PC-9 (cell line): ENCODE data around the gene PPP3R1. TPM values are rescaled to one million over a fixed set of nuclear protein-coding genes. Genes with fewer than 3 reads are reported as not detected.

Experiments used
- BruUV-seq: library from RNA; stranded (reverse); fragments of 400-500 nt; replicated peaks from 2 replicates; lab custom pipeline; 2021; lab: Mats Ljungman, UMichigan
- CTCF ChIA-PET: fragments of 300-600 bp; sonication (Branson Sonifier 250); formaldehyde crosslinking; loops from one replicate; lab custom pipeline; 2022; ENCODE audit warnings: antibody characterized with exemption; lab: Charles Lee
- POLR2A ChIA-PET: fragments of 300-600 bp; sonication (Branson Sonifier 250); formaldehyde crosslinking; loops from one replicate; lab custom pipeline; 2022; ENCODE audit warnings: antibody characterized with exemption; ENCODE audit not compliant: unreplicated experiment; lab: Charles Lee
- DNase-seq, 2 experiments: peaks; one replicate each; pipeline versions ENCODE4 v3.0.0 to v3.0.0-alpha.2; 2015 to 2022; ENCODE audit warnings: mixed read lengths in 1 of 2
- H2AFZ ChIP-seq: fragments of 200-600 bp; sonication (generic); 2 replicates; pipeline ENCODE4 v1.8.1; 2017; ENCODE audit warnings: antibody characterized with exemption
- H3F3A ChIP-seq: fragments of 200-600 bp; sonication (generic); 2 replicates; pipeline ENCODE4 v1.8.1; 2017; ENCODE audit warnings: antibody characterized with exemption, mild to moderate bottlenecking, low read depth; ENCODE audit not compliant: insufficient read depth
- H3K27ac ChIP-seq: fragments of 200-600 bp; sonication (generic); 2 replicates; pipeline ENCODE4 v1.6.1; 2016; ENCODE audit warnings: mixed run types
- H3K27me3 ChIP-seq: fragments of 200-600 bp; sonication (generic); 2 replicates; pipeline ENCODE4 v1.6.1; 2016; ENCODE audit warnings: low read depth, mixed run types; ENCODE audit not compliant: insufficient read depth
- H3K36me3 ChIP-seq: fragments of 200-600 bp; sonication (generic); 2 replicates; pipeline ENCODE4 v1.6.1; 2016; ENCODE audit warnings: low read depth, mixed run types
- H3K4me1 ChIP-seq: fragments of 200-600 bp; sonication (generic); replicated peaks from 2 replicates; pipeline ENCODE4 v1.6.1; 2016; ENCODE audit warnings: mixed run types; ENCODE audit not compliant: insufficient read depth
- H3K4me2 ChIP-seq: fragments of 200-600 bp; sonication (generic); 2 replicates; pipeline ENCODE4 v1.6.1; 2017; ENCODE audit warnings: mixed run types
- H3K4me3 ChIP-seq: fragments of 200-600 bp; sonication (generic); 2 replicates; pipeline ENCODE4 v1.6.1; 2016; ENCODE audit warnings: mixed run types
- H3K79me2 ChIP-seq: fragments of 200-600 bp; sonication (generic); 2 replicates; pipeline ENCODE4 v1.6.1; 2017; ENCODE audit warnings: low read depth, mixed run types
- H3K9me2 ChIP-seq: fragments of 200-600 bp; sonication (generic); 2 replicates; pipeline ENCODE4 v1.8.1; 2017; ENCODE audit warnings: mild to moderate bottlenecking; ENCODE audit not compliant: insufficient read depth
- H3K9me3 ChIP-seq: fragments of 200-600 bp; sonication (generic); 2 replicates; pipeline ENCODE4 v1.8.1; 2016; ENCODE audit warnings: low read depth; ENCODE audit not compliant: insufficient read depth
- H4K20me1 ChIP-seq: fragments of 200-600 bp; sonication (generic); 2 replicates; pipeline ENCODE4 v1.8.1; 2017; ENCODE audit not compliant: insufficient read depth
- EZH2 ChIP-seq: fragments of 200-600 bp; sonication (generic); IDR thresholded peaks from 2 replicates; pipeline ENCODE4 v1.8.0; 2017; ENCODE audit warnings: antibody characterized with exemption, low read depth
- intact Hi-C: fragments of 100-400 bp; cut with micrococcal nuclease; formaldehyde crosslinking; loops from one replicate; pipeline ENCODE4 v1.10.0; 2022; ENCODE audit not compliant: unreplicated experiment
- total RNA-seq: library from RNA; stranded (reverse); gene quantifications from 2 replicates; pipeline ENCODE4 v1.2.3, GENCODE V29; 2021
- TF ChIP-seq, protein P1 (sequence below): fragments of 200-600 bp; sonication (generic); conservative IDR thresholded peaks from 2 replicates; pipeline ENCODE4 v1.6.1; 2017; ENCODE audit warnings: mixed run types, antibody characterized with exemption, mild to moderate bottlenecking, moderate library complexity

PPP3R1 gene
- total RNA-seq, 1 experiment from 2014 or later = 67.5 TPM

DNA sequence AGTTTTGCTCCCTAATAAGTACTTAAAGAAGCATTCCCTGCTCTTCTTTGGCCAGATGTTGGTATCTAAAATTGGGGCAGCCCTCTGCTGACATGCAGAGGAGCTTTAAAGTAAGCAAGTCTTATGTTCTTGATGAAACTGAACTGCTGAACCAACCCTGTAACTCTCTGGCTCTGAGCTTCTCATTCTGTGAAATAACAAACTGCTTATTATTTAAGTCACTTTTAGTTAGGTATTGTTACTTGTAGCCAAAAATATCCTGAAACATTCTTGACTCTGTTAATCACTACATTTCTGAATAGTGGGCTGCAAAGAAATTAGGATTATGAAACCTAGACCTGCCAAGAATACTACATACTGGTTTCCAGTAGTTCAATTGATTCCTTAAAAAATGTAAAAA is 15.5 kb downstream of the PPP3R1 start:
- H3K79me2 ChIP-seq = peaks cover 98% of the 10 kb centered on the region
- ChIA-PET POLR2A (interaction anchor here (0.6 kb wide), 1 partner anchor 117 kb away, joined by 7 read pairs; no protein-coding TSS in a partner anchor), CTCF (no interaction called here)
- peaks cover 4% of the 10 kb centered on the region; the same call in 1 of the 2 replicates for H3K36me3 ChIP-seq
- H2AFZ ChIP-seq = no peak overlapping the region
- H3K4me3 ChIP-seq = no peak overlapping the region
- intact Hi-C loops = loop anchor here (10.0 kb wide), 1 partner anchor 1518 kb away; no protein-coding TSS in a partner anchor
- no peak overlapping the region for H3K4me2 ChIP-seq
- DNase-seq = no peak
- H3F3A ChIP-seq = no peaks in the 10 kb centered on the region
- H3K9me2 ChIP-seq = no peaks in the 10 kb centered on the region
- H3K9me3 ChIP-seq = no peaks in the 10 kb centered on the region
- H3K4me1 ChIP-seq = 0 out of 2 replicates have a peak, but pooled peaks cover 4% of the 10 kb centered on the region
- TF ChIP-seq, protein P1, sequence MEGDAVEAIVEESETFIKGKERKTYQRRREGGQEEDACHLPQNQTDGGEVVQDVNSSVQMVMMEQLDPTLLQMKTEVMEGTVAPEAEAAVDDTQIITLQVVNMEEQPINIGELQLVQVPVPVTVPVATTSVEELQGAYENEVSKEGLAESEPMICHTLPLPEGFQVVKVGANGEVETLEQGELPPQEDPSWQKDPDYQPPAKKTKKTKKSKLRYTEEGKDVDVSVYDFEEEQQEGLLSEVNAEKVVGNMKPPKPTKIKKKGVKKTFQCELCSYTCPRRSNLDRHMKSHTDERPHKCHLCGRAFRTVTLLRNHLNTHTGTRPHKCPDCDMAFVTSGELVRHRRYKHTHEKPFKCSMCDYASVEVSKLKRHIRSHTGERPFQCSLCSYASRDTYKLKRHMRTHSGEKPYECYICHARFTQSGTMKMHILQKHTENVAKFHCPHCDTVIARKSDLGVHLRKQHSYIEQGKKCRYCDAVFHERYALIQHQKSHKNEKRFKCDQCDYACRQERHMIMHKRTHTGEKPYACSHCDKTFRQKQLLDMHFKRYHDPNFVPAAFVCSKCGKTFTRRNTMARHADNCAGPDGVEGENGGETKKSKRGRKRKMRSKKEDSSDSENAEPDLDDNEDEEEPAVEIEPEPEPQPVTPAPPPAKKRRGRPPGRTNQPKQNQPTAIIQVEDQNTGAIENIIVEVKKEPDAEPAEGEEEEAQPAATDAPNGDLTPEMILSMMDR = no peak
- TF ChIP-seq EZH2 = no peak
- BruUV-seq = no TSS peak
- H3K27me3 ChIP-seq = no peaks in the 10 kb centered on the region
- H4K20me1 ChIP-seq = peaks cover 91% of the 10 kb centered on the region
- no peak overlapping the region for H3K27ac ChIP-seq

DNA sequence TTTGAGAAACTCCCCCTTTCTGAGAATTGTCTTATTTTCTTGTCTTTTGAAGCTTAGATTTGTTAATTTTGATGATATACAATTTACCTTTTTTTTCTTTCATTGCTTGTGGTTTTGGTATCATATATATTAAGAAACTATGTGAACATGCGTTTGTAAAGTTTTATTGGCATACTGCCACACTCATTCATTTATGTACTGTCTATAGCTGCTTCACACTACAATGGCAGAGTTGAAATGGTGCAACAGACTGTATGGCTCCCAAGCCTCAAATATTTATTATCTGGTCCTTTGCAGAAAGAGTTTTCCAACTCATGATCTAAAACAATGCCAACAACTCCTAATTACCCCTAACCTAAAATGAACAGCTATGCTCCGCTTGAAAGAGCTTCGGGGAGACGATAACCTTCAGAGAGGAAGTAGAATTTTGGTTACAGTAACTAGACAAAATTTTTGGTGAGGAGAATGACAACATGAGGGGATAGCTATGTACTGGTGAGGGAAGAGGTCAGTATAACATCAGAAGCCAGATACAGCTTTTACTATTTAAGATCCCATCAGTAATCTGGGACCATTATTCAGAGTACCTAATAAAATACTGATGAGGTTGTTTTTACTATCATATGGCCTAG is 16.1 kb downstream of the PPP3R1 start:
- TF ChIP-seq, protein P1 = no peak
- no peak for TF ChIP-seq EZH2
- Histone ChIP-seq H3K27me3 (no peaks in the 10 kb centered on the region), H3K9me2 (no peaks in the 10 kb centered on the region), H3K9me3 (no peaks in the 10 kb centered on the region), H3K4me1 (0 out of 2 replicates have a peak, but pooled peaks cover 4% of the 10 kb centered on the region), H3K36me3 (peaks cover 4% of the 10 kb centered on the region; the same call in 1 of the 2 replicates), H3K27ac (no peak overlapping the region), H3F3A (no peaks in the 10 kb centered on the region; the same call in 1 of the 2 replicates), H4K20me1 (peaks cover 85% of the 10 kb centered on the region), H3K79me2 (peaks cover 98% of the 10 kb centered on the region), H3K4me3 (no peak overlapping the region), H2AFZ (no peak overlapping the region), H3K4me2 (no peak overlapping the region)
- CTCF ChIA-PET = no interaction called here
- POLR2A ChIA-PET = interaction anchor here (0.6 kb wide), 3 partner anchors 18 to 116 kb away, joined by 3 to 7 read pairs (median 4); no protein-coding TSS in a partner anchor
- no TSS peak for BruUV-seq
- DNase-seq = no peak
- intact Hi-C loops = loop anchor here (10.0 kb wide), 1 partner anchor 1519 kb away; no protein-coding TSS in a partner anchor

DNA sequence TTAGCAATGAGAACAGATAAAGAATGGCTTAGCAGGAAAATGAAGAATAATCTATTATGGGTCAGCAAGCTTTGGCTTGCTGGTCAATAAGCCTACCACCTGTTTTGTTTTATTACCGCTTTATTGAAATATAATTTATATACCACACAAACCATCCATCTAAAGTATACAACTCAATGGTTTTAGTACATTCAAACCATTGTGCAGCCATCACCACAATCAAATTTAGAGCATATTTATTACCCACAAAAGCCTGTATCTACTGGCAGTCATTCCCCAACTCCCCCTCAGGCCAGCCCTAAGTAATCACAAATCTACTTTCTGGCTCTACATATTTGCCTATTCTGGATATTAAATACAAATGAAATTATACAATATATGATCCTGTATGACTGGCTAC is 17.2 kb downstream of the PPP3R1 start:
- no peaks in the 10 kb centered on the region; the same call in 1 of the 2 replicates for H3F3A ChIP-seq
- no peak overlapping the region for H3K4me3 ChIP-seq
- ChIA-PET CTCF (no interaction called here), POLR2A (no interaction called here)
- H3K79me2 ChIP-seq = peaks cover 98% of the 10 kb centered on the region
- H3K27ac ChIP-seq = no peak overlapping the region
- no peaks in the 10 kb centered on the region for H3K9me2 ChIP-seq
- no peaks in the 10 kb centered on the region for H3K27me3 ChIP-seq
- H3K4me2 ChIP-seq = no peak overlapping the region
- BruUV-seq = no TSS peak
- no peak for DNase-seq
- H3K9me3 ChIP-seq = no peaks in the 10 kb centered on the region
- H4K20me1 ChIP-seq = peaks cover 76% of the 10 kb centered on the region
- H3K36me3 ChIP-seq = peaks cover 4% of the 10 kb centered on the region; the same call in 1 of the 2 replicates
- TF ChIP-seq, protein P1 = no peak
- no peak for TF ChIP-seq EZH2
- no peak overlapping the region for H2AFZ ChIP-seq
- intact Hi-C loops = loop anchor here (10.0 kb wide), 1 partner anchor 1520 kb away; no protein-coding TSS in a partner anchor
- 0 out of 2 replicates have a peak, but pooled peaks cover 4% of the 10 kb centered on the region for H3K4me1 ChIP-seq
